H1 (cell line): ENCODE measurements around the gene ANKRD53. TPM values are rescaled to one million over a fixed set of nuclear protein-coding genes. Genes with fewer than 3 reads are reported as not detected.

ENCODE experiments used
- CTCF ChIA-PET: fragments of 300-600 bp; sonication (Branson Sonifier 250); formaldehyde crosslinking; loops from one replicate; lab custom pipeline; 2021; ENCODE audit not compliant: partially characterized antibody; lab: Charles Lee
- POLR2A ChIA-PET: fragments of 300-600 bp; sonication (Branson Sonifier 250); formaldehyde crosslinking; loops from one replicate; lab custom pipeline; 2021; ENCODE audit warnings: inconsistent platforms; ENCODE audit not compliant: partially characterized antibody; lab: Charles Lee
- DNase-seq, 2 experiments: peaks; one replicate each; pipeline versions ENCODE4 v3.0.0 to v3.0.0-alpha.2; 2010 to 2022; ENCODE audit warnings: low spot score in 2 of 2, low read depth in 1 of 2, mixed read lengths in 1 of 2
- FAIRE-seq: peaks from 2 replicates; lab custom pipeline; 2011; peaks lifted over from hg19 to GRCh38; lab: Jason Lieb, UNC
- H2AFZ ChIP-seq: 2 replicates; pipeline ENCODE4 v1.8.1; 2012; ENCODE audit warnings: low read length, inconsistent platforms
- H2AK5ac ChIP-seq: 2 replicates; pipeline ENCODE4 v1.6.1; 2013; ENCODE audit warnings: low read depth, low read length
- H2BK120ac ChIP-seq: replicated peaks from 2 replicates; pipeline ENCODE3; 2013; ENCODE audit warnings: low read depth, low read length, inconsistent platforms
- H2BK12ac ChIP-seq: 2 replicates; pipeline ENCODE4 v1.6.1; 2013; ENCODE audit warnings: low read depth, low read length
- H2BK15ac ChIP-seq: 2 replicates; pipeline ENCODE4 v1.6.1; 2013; ENCODE audit warnings: low read length
- H2BK20ac ChIP-seq: 2 replicates; pipeline ENCODE4 v1.6.1; 2013; ENCODE audit warnings: low read length
- H2BK5ac ChIP-seq: 2 replicates; pipeline ENCODE4 v1.6.1; 2013; ENCODE audit warnings: low read depth, low read length
- H3K14ac ChIP-seq: 2 replicates; pipeline ENCODE4 v1.6.1; 2013; ENCODE audit warnings: inconsistent platforms; ENCODE audit not compliant: insufficient read length
- H3K18ac ChIP-seq: 2 replicates; pipeline ENCODE4 v1.6.1; 2013; ENCODE audit warnings: low read length; ENCODE audit errors: extremely low read depth
- H3K23ac ChIP-seq: 2 replicates; pipeline ENCODE4 v1.6.1; 2013; ENCODE audit warnings: inconsistent platforms; ENCODE audit not compliant: insufficient read length
- H3K23me2 ChIP-seq: 2 replicates; pipeline ENCODE4 v1.6.1; 2013; ENCODE audit warnings: low read depth, low read length
- H3K27ac ChIP-seq: 2 replicates; pipeline ENCODE4 v1.6.1; 2011; ENCODE audit warnings: low read depth, low read length, inconsistent platforms
- H3K27me3 ChIP-seq, 4 experiments: replicated peaks in 1 of 4; 1 replicate in 1 of 4; 2 replicates in 3 of 4; pipeline versions ENCODE4 v1.6.1 to v1.8.1; 2011 to 2013; ENCODE audit warnings: low read length in 3 of 4, mild to moderate bottlenecking in 3 of 4, inconsistent platforms in 2 of 4, mixed read lengths in 2 of 4, moderate library complexity in 1 of 4; ENCODE audit not compliant: control insufficient read depth in 3 of 4, insufficient read depth in 3 of 4; ENCODE audit errors: extremely low read depth in 1 of 4
- H3K36me3 ChIP-seq, 4 experiments: 2 replicates each; pipeline versions ENCODE4 v1.6.1 to v1.8.1; 2011 to 2013; ENCODE audit warnings: mild to moderate bottlenecking in 4 of 4, low read length in 3 of 4, moderate library complexity in 2 of 4, control low read depth in 1 of 4, inconsistent platforms in 1 of 4; ENCODE audit not compliant: insufficient read depth in 4 of 4, control insufficient read depth in 2 of 4
- H3K4ac ChIP-seq: replicated peaks from 2 replicates; pipeline ENCODE3; 2013; ENCODE audit warnings: low read length, low read depth, mixed read lengths, inconsistent platforms; ENCODE audit not compliant: insufficient read length
- H3K4me1 ChIP-seq, 4 experiments: replicated peaks in 1 of 4; 1 replicate in 1 of 4; 2 replicates in 3 of 4; pipeline versions ENCODE4 v1.6.1 to v1.8.1; 2011 to 2013; ENCODE audit warnings: low read length in 3 of 4, inconsistent platforms in 2 of 4, mixed read lengths in 1 of 4; ENCODE audit not compliant: insufficient read depth in 4 of 4, control insufficient read depth in 3 of 4
- H3K4me2 ChIP-seq, 2 experiments: 2 replicates each; pipeline versions ENCODE4 v1.6.1 to v1.8.1; 2011 to 2013; ENCODE audit warnings: low read depth in 2 of 2, low read length in 2 of 2, control low read depth in 1 of 2, inconsistent platforms in 1 of 2, mild to moderate bottlenecking in 1 of 2; ENCODE audit not compliant: insufficient read depth in 1 of 2
- H3K4me3 ChIP-seq, 4 experiments: fragments of 200-600, 300-600 bp in 1 of 4; sonication (generic), shearing (Covaris generic), sonication (Bioruptor Twin) in 1 of 4; 2 replicates each; pipeline versions ENCODE4 v1.5.1 to v1.8.1; 2011 to 2016; ENCODE audit warnings: low read length in 4 of 4, low read depth in 3 of 4, control low read depth in 2 of 4, inconsistent platforms in 2 of 4, mild to moderate bottlenecking in 2 of 4, mixed read lengths in 1 of 4, moderate library complexity in 1 of 4; ENCODE audit not compliant: insufficient read depth in 2 of 4; ENCODE audit errors: extremely low read depth in 1 of 4
- H3K56ac ChIP-seq: replicated peaks from 2 replicates; pipeline ENCODE3; 2013; ENCODE audit warnings: low read depth, mild to moderate bottlenecking, mixed read lengths, low read length, inconsistent platforms; ENCODE audit not compliant: insufficient read length
- H3K79me1 ChIP-seq: 2 replicates; pipeline ENCODE4 v1.6.1; 2013; ENCODE audit warnings: low read depth, low read length, control low read depth
- H3K79me2 ChIP-seq, 2 experiments: 2 replicates each; pipeline versions ENCODE4 v1.6.1 to v1.8.1; 2012 to 2013; ENCODE audit warnings: low read length in 2 of 2, mild to moderate bottlenecking in 2 of 2, inconsistent platforms in 1 of 2; ENCODE audit not compliant: insufficient read depth in 2 of 2, control insufficient read depth in 1 of 2
- H3K9ac ChIP-seq, 4 experiments: replicated peaks in 1 of 4; 1 replicate in 1 of 4; 2 replicates in 3 of 4; pipeline versions ENCODE4 v1.6.1 to v1.8.1; 2011 to 2013; ENCODE audit warnings: low read depth in 3 of 4, low read length in 3 of 4, control low read depth in 2 of 4, mild to moderate bottlenecking in 2 of 4, moderate library complexity in 2 of 4, inconsistent platforms in 1 of 4; ENCODE audit errors: extremely low read depth in 1 of 4
- H3K9me3 ChIP-seq, 2 experiments: 2 replicates each; pipeline versions ENCODE4 v1.6.1 to v1.8.1; 2012 to 2013; ENCODE audit warnings: mild to moderate bottlenecking in 2 of 2, moderate library complexity in 2 of 2, control low read depth in 1 of 2, inconsistent platforms in 1 of 2, low read depth in 1 of 2, low read length in 1 of 2, mixed read lengths in 1 of 2; ENCODE audit not compliant: insufficient read depth in 2 of 2
- H4K20me1 ChIP-seq, 2 experiments: replicated peaks in 1 of 2; 2 replicates each; pipeline versions ENCODE3 to v1.8.1; 2011 to 2013; ENCODE audit warnings: inconsistent platforms in 2 of 2, low read length in 2 of 2, mild to moderate bottlenecking in 1 of 2; ENCODE audit not compliant: insufficient read depth in 2 of 2, control insufficient read depth in 1 of 2
- H4K5ac ChIP-seq: 2 replicates; pipeline ENCODE4 v1.6.1; 2013; ENCODE audit warnings: low read length, low read depth, mixed read lengths, inconsistent platforms; ENCODE audit not compliant: insufficient read length
- H4K8ac ChIP-seq: 2 replicates; pipeline ENCODE4 v1.8.0; 2013; ENCODE audit warnings: mild to moderate bottlenecking, moderate library complexity, low read length, inconsistent platforms; ENCODE audit not compliant: insufficient read depth; ENCODE audit errors: extremely low read depth
- H4K91ac ChIP-seq: replicated peaks from 2 replicates; pipeline ENCODE3; 2013; ENCODE audit warnings: low read length, mixed read lengths, inconsistent platforms; ENCODE audit not compliant: insufficient read length
- BCL11A ChIP-seq, 2 experiments: IDR thresholded peaks; one replicate each; pipeline ENCODE4 v1.6.1; 2011; ENCODE audit warnings: low read depth in 2 of 2, low read length in 2 of 2, mild to moderate bottlenecking in 2 of 2
- CHD1 ChIP-seq: IDR thresholded peaks from 2 replicates; pipeline ENCODE4 v1.6.1; 2012; ENCODE audit warnings: low read depth, low read length, improper control_type of control experiment
- FOSL1 ChIP-seq: IDR thresholded peaks from 2 replicates; pipeline ENCODE4 v1.6.1; 2011; ENCODE audit warnings: mild to moderate bottlenecking, low read depth, low read length, moderate library complexity; ENCODE audit not compliant: insufficient read depth
- MAFK ChIP-seq: IDR thresholded peaks from 2 replicates; pipeline ENCODE4 v1.6.1; 2012; ENCODE audit warnings: low read depth, mild to moderate bottlenecking, improper control_type of control experiment, low read length
- NANOG ChIP-seq: IDR thresholded peaks from 2 replicates; pipeline ENCODE4 v1.6.1; 2011; ENCODE audit warnings: low read length, low read depth, mild to moderate bottlenecking, inconsistent platforms; ENCODE audit not compliant: insufficient read depth, poor library complexity, severe bottlenecking
- NRF1 ChIP-seq: IDR thresholded peaks from 2 replicates; pipeline ENCODE4 v1.6.1; 2011; ENCODE audit warnings: mild to moderate bottlenecking, low read depth, low read length, improper control_type of control experiment
- POLR2AphosphoS5 ChIP-seq: IDR thresholded peaks from 2 replicates; pipeline ENCODE4 v1.6.1; 2011; ENCODE audit warnings: low read depth, low read length
- POU5F1 ChIP-seq: IDR thresholded peaks from 2 replicates; pipeline ENCODE4 v1.6.1; 2011; ENCODE audit warnings: low read depth, mild to moderate bottlenecking, low read length, moderate library complexity
- SIRT6 ChIP-seq: IDR thresholded peaks from one replicate; pipeline ENCODE4 v1.7.1; 2012; ENCODE audit warnings: low read length, inconsistent platforms
- SIX5 ChIP-seq: IDR thresholded peaks from 2 replicates; pipeline ENCODE4 v1.6.1; 2011; ENCODE audit warnings: mild to moderate bottlenecking, low read depth, low read length
- TAF7 ChIP-seq: optimal IDR thresholded peaks from 2 replicates; pipeline ENCODE3; 2011; ENCODE audit warnings: low read depth, mild to moderate bottlenecking, inconsistent platforms, low read length, moderate library complexity, borderline replicate concordance
- TBP ChIP-seq: IDR thresholded peaks from 2 replicates; pipeline ENCODE4 v1.6.1; 2011; ENCODE audit warnings: low read depth, low read length, improper control_type of control experiment
- WGBS, 2 experiments: shearing (Covaris generic) in 1 of 2; methylation state at CpG; one replicate each; pipeline versions ENCODE4 v1.1.6 to v1.1.7; 2013 to 2015; ENCODE audit warnings: low lambda C conversion rate in 2 of 2, mixed read lengths in 2 of 2, inconsistent platforms in 1 of 2, low coverage in 1 of 2, missing lambda C conversion rate in 1 of 2; ENCODE audit not compliant: insufficient replicate concordance in 2 of 2, insufficient coverage in 1 of 2, insufficient read length in 1 of 2; ENCODE audit errors: extremely low coverage in 1 of 2, missing lambda C conversion rate in 1 of 2; 5-methylcytosine and 5-hydroxymethylcytosine counted together
- polyA plus RNA-seq, 7 experiments: library from polyadenylated mRNA; depleted of rRNA in 3 of 7; stranded (reverse) in 5 of 7; unstranded in 2 of 7; fragments of >200 nt in 5 of 7; fragments of 200-250 nt in 2 of 7; gene quantifications; 1 replicate in 5 of 7; 2 replicates in 1 of 7; 4 replicates in 1 of 7; pipeline versions ENCODE4 v1.2.1 to v1.2.3, GENCODE V29; 2011 to 2013; ENCODE audit warnings: missing spikeins in 2 of 7, mixed read lengths in 2 of 7
- total RNA-seq: library from RNA; stranded (reverse); fragmentation: NEBNext Ultra II Directional; extraction: Animal tissue kit (Norgen Biotek cat#: 25700); gene quantifications from 2 replicates; pipeline ENCODE4 v1.2.1, GENCODE V29; 2021
- TF ChIP-seq, protein P1 (sequence below): IDR thresholded peaks from 2 replicates; pipeline ENCODE4 v1.6.1; 2012; ENCODE audit warnings: low read length, inconsistent platforms

The ANKRD53 gene
- total and polyA plus RNA-seq, 2 of the 8 experiments (the other 6 are each of a cell fraction or from before 2014, with no cell fraction given), result 0.39 to 0.70 TPM

DNA sequence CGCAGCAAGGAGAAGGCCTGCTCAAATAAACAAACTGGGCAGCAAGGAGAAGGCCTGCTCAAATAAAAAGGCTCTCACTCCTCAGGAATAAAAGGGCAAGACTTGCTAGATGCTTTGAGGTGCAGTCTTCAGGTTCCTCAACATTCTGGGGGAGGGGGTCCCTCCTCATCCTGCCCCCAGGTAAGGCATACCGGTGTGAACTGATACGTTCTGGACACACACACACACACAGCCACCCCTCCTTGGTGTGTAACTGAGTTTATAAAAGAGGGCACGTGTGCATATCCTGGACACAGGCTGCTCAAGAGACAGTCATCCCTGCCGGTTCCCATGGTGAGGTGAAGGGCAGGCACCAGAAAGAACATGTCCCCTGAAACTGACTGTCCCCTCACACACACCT lies 11.8 kb downstream of the ANKRD53 start:
- Histone ChIP-seq H3K14ac (no peak overlapping the region), H3K36me3 (peaks cover 0 to 9% (median 2%) of the 10 kb centered on the region in 4 experiments; a peak in 2 of 8 replicates), H3K56ac (no peak overlapping the region), H2BK120ac (no peak overlapping the region), H3K23ac (no peak overlapping the region), H3K79me2 (peaks cover 0 to 13% of the 10 kb centered on the region in 2 experiments; a peak in 2 of 4 replicates), H2BK5ac (no peak overlapping the region), H3K9me3 (no peaks in the 10 kb centered on the region), H2BK12ac (no peak overlapping the region), H3K79me1 (peaks cover 13% of the 10 kb centered on the region), H4K20me1 (peaks cover 3 to 22% of the 10 kb centered on the region in 2 experiments), H3K9ac (no peak overlapping the region), H4K5ac (no peak overlapping the region), H3K23me2 (peaks cover 10% of the 10 kb centered on the region), H3K27me3 (no peaks in the 10 kb centered on the region; a peak in 2 of 7 replicates), H3K4me3 (no peak overlapping the region), H4K91ac (no peak overlapping the region), H3K18ac (no peak overlapping the region), H3K4me2 (no peak overlapping the region), H3K4me1 (peaks cover 0 to 5% (median 3%) of the 10 kb centered on the region in 4 experiments; a peak in 3 of 7 replicates), H4K8ac (no peak overlapping the region), H3K27ac (no peak overlapping the region), H2BK15ac (no peak overlapping the region), H2BK20ac (no peak overlapping the region), H2AK5ac (no peak overlapping the region), H3K4ac (no peak overlapping the region), H2AFZ (no peak overlapping the region)
- FAIRE-seq (no peak), DNase-seq (no peak)
- 71% methylated on average over 5 of the region's 5 CpGs; no CpG with 5 or more reads in 1 of the 2 experiments for WGBS, 2 experiments
- ChIA-PET POLR2A (interaction anchor here (0.9 kb wide), 1 partner anchor 20 kb away, joined by 3 read pairs; no protein-coding TSS in a partner anchor), CTCF (interaction anchor here (2.0 kb wide), 1 partner anchor 9 kb away, joined by 4 read pairs; no protein-coding TSS in a partner anchor)
- TF ChIP-seq FOSL1, result no peak
- no peak for TF ChIP-seq SIRT6
- no peak for TF ChIP-seq BCL11A (IDR thresholded peaks at IDR 0.05; ENCODE audit: low read depth in 2 of 2, low read length in 2 of 2)
- no peak for TF ChIP-seq POLR2AphosphoS5
- TF ChIP-seq NANOG, result no peak
- no peak for TF ChIP-seq NRF1
- TF ChIP-seq MAFK, result no peak
- TF ChIP-seq TBP, result no peak
- TF ChIP-seq SIX5, result no peak
- TF ChIP-seq, protein P1, sequence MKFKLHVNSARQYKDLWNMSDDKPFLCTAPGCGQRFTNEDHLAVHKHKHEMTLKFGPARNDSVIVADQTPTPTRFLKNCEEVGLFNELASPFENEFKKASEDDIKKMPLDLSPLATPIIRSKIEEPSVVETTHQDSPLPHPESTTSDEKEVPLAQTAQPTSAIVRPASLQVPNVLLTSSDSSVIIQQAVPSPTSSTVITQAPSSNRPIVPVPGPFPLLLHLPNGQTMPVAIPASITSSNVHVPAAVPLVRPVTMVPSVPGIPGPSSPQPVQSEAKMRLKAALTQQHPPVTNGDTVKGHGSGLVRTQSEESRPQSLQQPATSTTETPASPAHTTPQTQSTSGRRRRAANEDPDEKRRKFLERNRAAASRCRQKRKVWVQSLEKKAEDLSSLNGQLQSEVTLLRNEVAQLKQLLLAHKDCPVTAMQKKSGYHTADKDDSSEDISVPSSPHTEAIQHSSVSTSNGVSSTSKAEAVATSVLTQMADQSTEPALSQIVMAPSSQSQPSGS, result no peak
- no peak for TF ChIP-seq TAF7
- no peak for TF ChIP-seq POU5F1
- no peak for TF ChIP-seq CHD1
